Heart left ventricle (tissue), 16 donors: ENCODE measurements around the gene CHP1. TPM values are rescaled to one million over a fixed set of nuclear protein-coding genes. Genes with fewer than 3 reads are reported as not detected.
"Not testable (repeated sequence)": the region's sequence is repeated elsewhere in the genome, so short reads cannot be mapped to it uniquely, and the experiment has no call there.

Experiments used
- ATAC-seq, 4 donors: fragments of 200-7000 bp; cut with Tn5 transposase; one replicate each; pipeline ENCODE4 v1.9.1; 2020 to 2022; ENCODE audit warnings: moderate library complexity in 4 of 4, mild to moderate bottlenecking in 3 of 4, moderate number of reproducible peaks in 1 of 4
- DNase-seq, 5 donors: peaks; one replicate each; pipeline ENCODE4 v3.0.0-alpha.2; 2020
- H3K27ac ChIP-seq, 12 donors: fragments of 200-600 bp; sonication (generic) in 4 of 12; one replicate each; pipeline versions ENCODE4 v1.5.0 to v1.8.0; 2016 to 2022; ENCODE audit warnings: mild to moderate bottlenecking in 2 of 12
- H3K27me3 ChIP-seq, 9 donors: fragments of 200-600 bp; sonication (generic) in 2 of 9; one replicate each; pipeline versions ENCODE4 v1.5.1 to v1.8.0; 2016 to 2022; ENCODE audit warnings: mild to moderate bottlenecking in 3 of 9
- H3K36me3 ChIP-seq, 9 donors: fragments of 200-600 bp; sonication (generic) in 2 of 9; one replicate each; pipeline versions ENCODE4 v1.5.0 to v1.8.0; 2018 to 2022; ENCODE audit warnings: mild to moderate bottlenecking in 2 of 9
- H3K4me1 ChIP-seq, 12 donors: fragments of 200-600 bp; sonication (generic) in 4 of 12; one replicate each; pipeline versions ENCODE4 v1.5.0 to v1.8.0; 2016 to 2022; ENCODE audit warnings: mild to moderate bottlenecking in 3 of 12
- H3K4me3 ChIP-seq, 12 donors: fragments of 200-600 bp; sonication (generic) in 4 of 12; one replicate each; pipeline versions ENCODE4 v1.5.0 to v1.8.0; 2017 to 2022; ENCODE audit warnings: mild to moderate bottlenecking in 9 of 12, moderate library complexity in 4 of 12
- H3K9me3 ChIP-seq, 12 donors: fragments of 200-600 bp; sonication (generic) in 4 of 12; one replicate each; pipeline versions ENCODE4 v1.5.0 to v1.8.0; 2016 to 2022; ENCODE audit warnings: mild to moderate bottlenecking in 1 of 12
- CTCF ChIP-seq, 12 donors: fragments of 200-600 bp; sonication (generic) in 4 of 12; IDR thresholded peaks; one replicate each; pipeline versions ENCODE4 v1.5.0 to v1.8.0; 2018 to 2022; ENCODE audit warnings: antibody characterized with exemption in 12 of 12, mild to moderate bottlenecking in 5 of 12
- POLR2A ChIP-seq, 2 donors: fragments of 450-650 bp; IDR thresholded peaks; one replicate each; pipeline ENCODE4 v1.6.1; 2017; ENCODE audit warnings: antibody characterized with exemption in 2 of 2, mild to moderate bottlenecking in 2 of 2, moderate library complexity in 2 of 2
- WGBS, 4 donors: extraction: QIAGEN DNeasy Blood & Tissue Kit in 2 of 4; methylation state at CpG; one replicate each; pipeline versions ENCODE4 v1.1.5 to v1.1.7; 2013 to 2018; 5-methylcytosine and 5-hydroxymethylcytosine counted together
- intact Hi-C, 10 donors: fragments of 100-400 bp; cut with DNase I; formaldehyde crosslinking; loops; one replicate each; pipeline versions ENCODE4 v1.11.1 to v1.14.2; 2022
- polyA plus RNA-seq, 2 donors: library from polyadenylated mRNA; stranded (reverse); fragments of 200-250 nt; gene quantifications; one replicate each; pipeline ENCODE4 v1.2.3, GENCODE V29; 2013
- total RNA-seq, 9 donors: library from RNA; depleted of rRNA in 2 of 9; stranded (reverse); fragments of >200 nt in 2 of 9; fragmentation: NEBNext Ultra II Directional in 3 of 9; extraction: Animal tissue kit (Norgen Biotek cat#: 25700) in 3 of 9; gene quantifications; one replicate each; pipeline versions ENCODE4 v1.1.0 to v1.2.4, GENCODE V29; 2016 to 2023
- donor health status: ischemic (EF 13 %, LVEDD 7.1; RV severe dilation, severe dysfunction).
- donor health status: healthy with polysubstance abuse.
- donor health status: DM: no; HTN: yes; CAD: no.
- donor health status: DM: no; HTN: no; CAD: no.
- donor health status: ischemic (EF 25% LVEDD 6.9; RV normal size, moderate dysfunction).
- donor health status: ischemic (EF 25% LVEDD 5.7; RV mildly dilated, moderate dysfunction).
- donor health status: healthy.
- donor health status: DM: yes; HTN: yes; CAD: no.
- donor health status: ischemic (EF 35%, LVEDD 5.7; RV mildly dilated, moderate dysfunction).
- donor health status: nonischemic (EF 11% LVEDD 7.7; RV severe dilation, severe dysfunction).
- donor health status: DM: yes; HTN: yes; CAD: no.
- donor health status: PGD.
- donor health status: ischemic (EF 29% LVEDD 5.4; RV normal size, mild dysfunction).
- donor health status: nonischemic (EF 23%, LVEDD 6.1; RV moderate dilation, normal function).

CHP1 gene
- total and polyA plus RNA-seq, 11 donors = 35.5 to 232 (median 119) TPM

GRCh38 chr15:41258750-41259471, 27.8 kb downstream of the CHP1 start:
- DNase-seq (no peak), ATAC-seq (peak; percentile 30 to 81 (median 74))
- Histone ChIP-seq H3K9me3 (no peaks in the 10 kb centered on the region), H3K27ac (peak overlapping the region in 10 of 12 donors; percentile 16 to 76 (median 46)), H3K4me3 (no peak overlapping the region), H3K36me3 (peaks cover 0 to 69% (median 52%) of the 10 kb centered on the region in 9 donors), H3K27me3 (no peaks in the 10 kb centered on the region), H3K4me1 (peaks cover 0 to 40% (median 24%) of the 10 kb centered on the region in 12 donors)
- 24 to 42% (median 36%) methylated on average over 3 of the region's 3 CpGs for WGBS, 4 donors
- intact Hi-C loops = no loop called here
- no peak for TF ChIP-seq POLR2A (IDR thresholded peaks at IDR 0.05)

- TF ChIP-seq POLR2A (IDR thresholded peaks at IDR 0.05) (no peak), CTCF (IDR thresholded peaks at IDR 0.05) (no peak)
- Histone ChIP-seq H3K4me1 (peaks cover 0 to 48% (median 25%) of the 10 kb centered on the region in 12 donors), H3K9me3 (no peaks in the 10 kb centered on the region), H3K36me3 (peaks cover 0 to 69% (median 53%) of the 10 kb centered on the region in 9 donors), H3K4me3 (no peak overlapping the region), H3K27me3 (no peaks in the 10 kb centered on the region), H3K27ac (peak overlapping the region in 10 of 12 donors; percentile 16 to 76 (median 44))
- intact Hi-C loops = no loop called here
- ATAC-seq (peak in 1 of 4 donors; percentile 7), DNase-seq (no peak)
- WGBS, 4 donors = 81 to 89% (median 85%) methylated on average over 12 of the region's 12 CpGs
These were observed 28.6 kb downstream of the CHP1 start for GRCh38 chr15:41259546-41260189.

- ATAC-seq, intact Hi-C loops: not testable (repeated sequence)
These were observed 29.9 kb downstream of the CHP1 start for GRCh38 chr15:41260924-41261323.

GRCh38 chr15:41262571-41262970, 31.5 kb downstream of the CHP1 start:
- no peak for ATAC-seq
- Histone ChIP-seq H3K36me3 (peaks cover 0 to 71% (median 58%) of the 10 kb centered on the region in 9 donors), H3K9me3 (no peaks in the 10 kb centered on the region), H3K27me3 (no peaks in the 10 kb centered on the region), H3K4me3 (no peak overlapping the region), H3K4me1 (peaks cover 0 to 36% (median 18%) of the 10 kb centered on the region in 12 donors), H3K27ac (no peak overlapping the region)
- WGBS, 4 donors = 96 to 99% (median 97%) methylated on average over 8 of the region's 8 CpGs
- TF ChIP-seq CTCF (IDR thresholded peaks at IDR 0.05) = no peak
- TF ChIP-seq POLR2A (IDR thresholded peaks at IDR 0.05) = no peak
- intact Hi-C loops = no loop called here
- DNase-seq = no peak

More at GRCh38 chr15:41260924-41261323, 29.9 kb downstream of the CHP1 start:
- H3K4me1 ChIP-seq = peaks cover 0 to 48% (median 25%) of the 10 kb centered on the region in 12 donors
- WGBS, 4 donors = 93 to 97% (median 96%) methylated on average over 7 of the region's 7 CpGs
- peaks cover 0 to 70% (median 59%) of the 10 kb centered on the region in 9 donors for H3K36me3 ChIP-seq
- not testable (repeated sequence) for H3K9me3 ChIP-seq, H3K27ac ChIP-seq, H3K4me3 ChIP-seq, DNase-seq, H3K27me3 ChIP-seq

- WGBS, 4 donors = 45 to 55% (median 49%) methylated on average over 6 of the region's 6 CpGs
- Histone ChIP-seq H3K4me3 (no peak overlapping the region), H3K27ac (peak overlapping the region in 10 of 12 donors; percentile 4 to 55 (median 22)), H3K36me3 (peaks cover 0 to 70% (median 50%) of the 10 kb centered on the region in 9 donors), H3K4me1 (peaks cover 0 to 28% (median 9%) of the 10 kb centered on the region in 12 donors), H3K9me3 (no peaks in the 10 kb centered on the region), H3K27me3 (no peaks in the 10 kb centered on the region)
- ATAC-seq (peak; percentile 81 to 91 (median 85)), DNase-seq (no peak)
- intact Hi-C loops = no loop called here
- TF ChIP-seq POLR2A (IDR thresholded peaks at IDR 0.05) (no peak), CTCF (IDR thresholded peaks at IDR 0.05) (no peak)
These were observed 32.9 kb downstream of the CHP1 start for GRCh38 chr15:41263891-41264351.
